OCI-LY1 (cell line): ENCODE data around the gene EYA3.

ENCODE experiments used
- H2AFZ ChIP-seq: fragments of 200-600 bp; sonication (generic), shearing (Covaris generic); 2 replicates; pipeline ENCODE4 v1.6.0; 2014; ENCODE audit warnings: antibody characterized with exemption, mild to moderate bottlenecking, low read length
- H3F3A ChIP-seq: fragments of 200-600 bp; sonication (generic), shearing (Covaris generic); 2 replicates; pipeline ENCODE4 v1.6.0; 2014; ENCODE audit warnings: mild to moderate bottlenecking, antibody characterized with exemption, low read length, moderate library complexity; ENCODE audit not compliant: insufficient read depth
- H3K27ac ChIP-seq: fragments of 200-600 bp; sonication (generic); 2 replicates; pipeline ENCODE4 v1.5.1; 2014; ENCODE audit warnings: low read length, mixed run types, mild to moderate bottlenecking, low read depth; ENCODE audit not compliant: poor library complexity, severe bottlenecking
- H3K27me3 ChIP-seq: fragments of 200-600 bp; sonication (generic); 2 replicates; pipeline ENCODE4 v1.6.0; 2014; ENCODE audit warnings: antibody characterized with exemption, mild to moderate bottlenecking, low read length, moderate library complexity; ENCODE audit not compliant: insufficient read depth
- H3K36me3 ChIP-seq: fragments of 200-600 bp; sonication (generic); 2 replicates; pipeline ENCODE4 v1.6.1; 2014; ENCODE audit warnings: mild to moderate bottlenecking, antibody characterized with exemption, low read length, moderate library complexity, mixed read lengths; ENCODE audit not compliant: insufficient read depth
- H3K4me1 ChIP-seq: fragments of 200-600 bp; sonication (generic); 2 replicates; pipeline ENCODE4 v1.5.1; 2014; ENCODE audit warnings: mild to moderate bottlenecking, low read length, moderate library complexity; ENCODE audit not compliant: insufficient read depth, severe bottlenecking
- H3K4me2 ChIP-seq: fragments of 200-600 bp; sonication (generic), shearing (Covaris generic); 2 replicates; pipeline ENCODE4 v1.6.1; 2014; ENCODE audit warnings: low read length
- H3K4me3 ChIP-seq: fragments of 200-600 bp; sonication (generic); 2 replicates; pipeline ENCODE4 v1.5.1; 2014; ENCODE audit warnings: low read length, low read depth, mild to moderate bottlenecking, mixed read lengths; ENCODE audit not compliant: poor library complexity, severe bottlenecking
- H3K79me2 ChIP-seq: fragments of 200-600 bp; shearing (Covaris generic); 2 replicates; pipeline ENCODE4 v1.6.1; 2016; ENCODE audit warnings: mixed run types, low read length, mixed read lengths; ENCODE audit not compliant: insufficient read depth
- H3K9ac ChIP-seq: fragments of 200-600 bp; sonication (generic), shearing (Covaris generic); 2 replicates; pipeline ENCODE4 v1.6.1; 2014; ENCODE audit warnings: mild to moderate bottlenecking, low read length, mixed read lengths
- H3K9me2 ChIP-seq: fragments of 200-600 bp; sonication (generic), shearing (Covaris generic); 2 replicates; pipeline ENCODE4 v1.6.1; 2014; ENCODE audit warnings: low read depth, mild to moderate bottlenecking, low read length, mixed read lengths
- H3K9me3 ChIP-seq: fragments of 200-600 bp; shearing (Covaris generic); 2 replicates; pipeline ENCODE4 v1.6.1; 2014; ENCODE audit warnings: low read length, mixed read lengths
- H4K20me1 ChIP-seq: fragments of 200-600 bp; sonication (generic), shearing (Covaris generic); 2 replicates; pipeline ENCODE4 v1.6.0; 2016; ENCODE audit warnings: mild to moderate bottlenecking, low read length; ENCODE audit not compliant: insufficient read depth
- EZH2 ChIP-seq: fragments of 200-600 bp; sonication (generic), shearing (Covaris generic); IDR thresholded peaks from 2 replicates; pipeline ENCODE4 v1.8.0; 2017; ENCODE audit warnings: borderline replicate concordance, mixed run types, mild to moderate bottlenecking, antibody characterized with exemption, low read length, moderate library complexity, mixed read lengths
- TF ChIP-seq, protein P1 (sequence below): fragments of 200-600 bp; sonication (generic), shearing (Covaris generic); IDR thresholded peaks from 2 replicates; pipeline ENCODE4 v1.5.1; 2017; ENCODE audit warnings: mild to moderate bottlenecking, antibody characterized with exemption, low read length, moderate library complexity, mixed read lengths

The EYA3 gene

DNA sequence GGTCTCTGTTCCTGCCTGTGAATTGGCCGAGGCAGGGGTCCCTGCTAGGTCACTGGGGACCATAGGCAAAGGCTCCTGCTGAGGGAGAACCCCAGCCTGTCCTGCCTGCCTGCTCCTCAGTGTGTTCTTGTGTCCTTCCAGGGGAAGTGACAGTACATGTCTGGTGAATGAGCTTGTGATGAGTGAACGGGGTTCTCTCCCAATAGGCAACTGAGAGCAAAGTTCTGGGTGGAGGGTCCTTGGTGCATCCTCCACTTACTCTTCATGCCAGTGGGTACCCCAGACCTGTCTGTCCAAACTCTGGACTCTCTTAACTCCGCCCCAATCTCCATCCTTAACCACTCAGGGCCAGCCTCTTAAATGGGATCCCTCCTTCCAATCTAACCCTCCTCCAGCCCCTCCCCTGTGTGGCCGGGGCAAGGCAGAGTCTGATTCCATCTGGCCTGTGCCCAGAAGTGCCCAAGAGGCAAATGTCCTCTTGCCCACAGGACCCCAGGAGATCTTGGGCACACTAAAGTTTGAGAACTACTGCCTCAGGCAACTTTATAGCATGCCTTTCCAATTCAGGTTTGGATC is 126.7 kb downstream of the EYA3 start:
- no peaks in the 10 kb centered on the region for H3K36me3 ChIP-seq
- no peak overlapping the region for H3K4me3 ChIP-seq
- peaks cover 20% of the 10 kb centered on the region for H3K4me1 ChIP-seq
- no peaks in the 10 kb centered on the region for H3K27me3 ChIP-seq
- H3K9me3 ChIP-seq, result no peaks in the 10 kb centered on the region
- no peak overlapping the region for H3K9ac ChIP-seq
- H4K20me1 ChIP-seq, result no peaks in the 10 kb centered on the region
- H3K27ac ChIP-seq, result no peak overlapping the region
- no peaks in the 10 kb centered on the region for H3K79me2 ChIP-seq
- H3F3A ChIP-seq, result no peaks in the 10 kb centered on the region
- no peak for TF ChIP-seq EZH2
- TF ChIP-seq, protein P1, sequence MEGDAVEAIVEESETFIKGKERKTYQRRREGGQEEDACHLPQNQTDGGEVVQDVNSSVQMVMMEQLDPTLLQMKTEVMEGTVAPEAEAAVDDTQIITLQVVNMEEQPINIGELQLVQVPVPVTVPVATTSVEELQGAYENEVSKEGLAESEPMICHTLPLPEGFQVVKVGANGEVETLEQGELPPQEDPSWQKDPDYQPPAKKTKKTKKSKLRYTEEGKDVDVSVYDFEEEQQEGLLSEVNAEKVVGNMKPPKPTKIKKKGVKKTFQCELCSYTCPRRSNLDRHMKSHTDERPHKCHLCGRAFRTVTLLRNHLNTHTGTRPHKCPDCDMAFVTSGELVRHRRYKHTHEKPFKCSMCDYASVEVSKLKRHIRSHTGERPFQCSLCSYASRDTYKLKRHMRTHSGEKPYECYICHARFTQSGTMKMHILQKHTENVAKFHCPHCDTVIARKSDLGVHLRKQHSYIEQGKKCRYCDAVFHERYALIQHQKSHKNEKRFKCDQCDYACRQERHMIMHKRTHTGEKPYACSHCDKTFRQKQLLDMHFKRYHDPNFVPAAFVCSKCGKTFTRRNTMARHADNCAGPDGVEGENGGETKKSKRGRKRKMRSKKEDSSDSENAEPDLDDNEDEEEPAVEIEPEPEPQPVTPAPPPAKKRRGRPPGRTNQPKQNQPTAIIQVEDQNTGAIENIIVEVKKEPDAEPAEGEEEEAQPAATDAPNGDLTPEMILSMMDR, result no peak
- no peak overlapping the region for H3K4me2 ChIP-seq
- H2AFZ ChIP-seq, result no peak overlapping the region
- no peaks in the 10 kb centered on the region for H3K9me2 ChIP-seq

DNA sequence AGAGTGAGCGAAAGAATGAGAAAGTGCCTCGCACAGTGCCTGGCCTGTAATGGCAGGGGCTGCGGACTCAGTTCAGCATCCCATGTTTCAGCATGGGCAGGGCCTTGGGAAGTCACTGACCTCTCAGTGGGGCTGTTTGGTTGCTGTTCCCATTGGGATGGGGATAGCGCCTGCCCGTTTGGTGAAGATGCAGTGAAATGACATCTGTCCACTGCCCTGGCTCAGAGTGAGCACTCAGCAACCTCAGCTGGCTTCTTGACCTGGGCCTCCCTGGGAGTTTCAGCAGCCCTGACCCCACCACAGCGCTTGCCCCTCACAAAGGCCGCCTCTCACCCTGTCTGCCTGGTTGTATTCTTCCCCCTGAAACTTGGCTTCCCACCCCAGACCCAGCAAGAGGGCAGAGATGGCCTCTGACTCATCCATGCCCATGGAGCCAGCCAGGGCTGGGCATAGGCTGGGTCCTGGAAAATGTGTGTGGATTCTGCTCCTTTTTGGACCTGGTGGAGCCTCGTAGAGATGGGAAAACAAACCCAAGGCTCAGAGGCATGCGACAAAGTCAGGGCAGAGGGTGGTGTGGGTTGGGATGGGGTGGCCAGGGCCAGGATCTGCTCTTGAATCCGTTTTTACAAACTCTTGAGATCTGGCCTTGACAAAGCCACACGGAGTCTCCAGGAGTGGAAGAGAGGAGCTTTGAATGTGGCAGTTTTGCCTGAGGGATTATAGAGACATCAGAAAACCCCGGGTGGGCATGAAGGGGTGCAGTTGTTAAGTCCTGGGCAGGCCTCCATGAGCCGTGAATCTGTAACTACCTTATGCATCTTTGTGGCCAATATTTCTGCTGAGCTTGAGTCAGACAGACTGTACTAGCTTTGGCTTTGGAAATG is 127.4 kb downstream of the EYA3 start:
- H3K4me3 ChIP-seq, result peak overlapping the region; percentile 68
- no peak overlapping the region for H2AFZ ChIP-seq
- TF ChIP-seq, protein P1, result no peak
- no peak for TF ChIP-seq EZH2
- peaks cover 20% of the 10 kb centered on the region for H3K4me1 ChIP-seq
- H3K27me3 ChIP-seq, result no peaks in the 10 kb centered on the region
- no peaks in the 10 kb centered on the region for H3K9me3 ChIP-seq
- H3K9me2 ChIP-seq, result no peaks in the 10 kb centered on the region
- peak overlapping the region; percentile 95 for H3K4me2 ChIP-seq
- H3F3A ChIP-seq, result no peaks in the 10 kb centered on the region
- H3K79me2 ChIP-seq, result no peaks in the 10 kb centered on the region
- no peak overlapping the region for H3K27ac ChIP-seq
- H3K9ac ChIP-seq, result no peak overlapping the region; the same call in 1 of the 2 replicates
- no peaks in the 10 kb centered on the region for H3K36me3 ChIP-seq
- H4K20me1 ChIP-seq, result no peaks in the 10 kb centered on the region

DNA sequence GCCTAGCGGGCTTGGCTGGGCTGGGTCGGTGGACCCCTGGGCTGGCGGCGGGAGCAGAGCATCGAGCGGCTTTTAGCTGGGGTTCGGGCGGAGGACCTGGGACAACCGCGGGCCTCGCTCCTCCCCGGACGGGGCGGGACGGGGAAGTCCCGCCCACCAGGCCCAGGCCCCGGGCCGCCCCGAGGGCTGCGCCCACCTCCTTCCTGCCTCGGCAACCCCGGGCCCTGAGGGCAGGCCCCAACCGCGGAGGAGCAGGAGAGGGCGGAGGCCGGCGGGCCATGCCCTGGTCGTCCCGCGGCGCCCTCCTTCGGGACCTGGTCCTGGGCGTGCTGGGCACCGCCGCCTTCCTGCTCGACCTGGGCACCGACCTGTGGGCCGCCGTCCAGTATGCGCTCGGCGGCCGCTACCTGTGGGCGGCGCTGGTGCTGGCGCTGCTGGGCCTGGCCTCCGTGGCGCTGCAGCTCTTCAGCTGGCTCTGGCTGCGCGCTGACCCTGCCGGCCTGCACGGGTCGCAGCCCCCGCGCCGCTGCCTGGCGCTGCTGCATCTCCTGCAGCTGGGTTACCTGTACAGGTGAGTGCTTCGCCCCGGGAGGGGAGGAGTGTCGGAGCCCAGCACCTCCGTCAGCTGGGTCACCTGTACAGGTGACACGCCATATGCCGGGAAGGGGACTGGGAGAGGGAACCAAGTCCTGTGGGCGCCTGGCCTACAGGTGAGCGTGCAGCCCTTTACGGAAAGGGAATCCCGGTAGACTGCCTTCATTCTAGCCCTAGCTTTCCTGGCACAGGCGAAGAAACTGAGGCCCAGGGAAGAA is 128.4 kb downstream of the EYA3 start, which contains the start of gene XKR8:
Gene XKR8, plus strand, starts transcription at position 182 of the 812 bp plus-strand sequence. Its CDS starts 97 bp downstream, at position 279.
- Histone ChIP-seq H4K20me1 (no peaks in the 10 kb centered on the region), H2AFZ (peak within 1 kb of the TSS; percentile 89), H3K27me3 (no peaks in the 10 kb centered on the region), H3K4me1 (peaks cover 20% of the 10 kb centered on the region), H3K9ac (peak within 1 kb of the TSS; percentile 76), H3K36me3 (no peaks in the 10 kb centered on the region), H3K79me2 (no peaks in the 10 kb centered on the region), H3F3A (no peaks in the 10 kb centered on the region), H3K9me2 (no peaks in the 10 kb centered on the region), H3K9me3 (no peaks in the 10 kb centered on the region), H3K4me2 (peak within 1 kb of the TSS; percentile 95), H3K4me3 (peak within 1 kb of the TSS; percentile 68), H3K27ac (no peak within 1 kb of the TSS)
- no peak for TF ChIP-seq EZH2
- TF ChIP-seq, protein P1, result peak; percentile 58
